ENCODE measurements around the gene ASIC4. TPM values are rescaled to one million over a fixed set of nuclear protein-coding genes. Genes with fewer than 3 reads are reported as not detected.

ASIC4 gene
- polyA plus RNA-seq, 2 of the 4 experiments (the other 2 are of a cell fraction) = 0.04 TPM; not detected in 1

DNA sequence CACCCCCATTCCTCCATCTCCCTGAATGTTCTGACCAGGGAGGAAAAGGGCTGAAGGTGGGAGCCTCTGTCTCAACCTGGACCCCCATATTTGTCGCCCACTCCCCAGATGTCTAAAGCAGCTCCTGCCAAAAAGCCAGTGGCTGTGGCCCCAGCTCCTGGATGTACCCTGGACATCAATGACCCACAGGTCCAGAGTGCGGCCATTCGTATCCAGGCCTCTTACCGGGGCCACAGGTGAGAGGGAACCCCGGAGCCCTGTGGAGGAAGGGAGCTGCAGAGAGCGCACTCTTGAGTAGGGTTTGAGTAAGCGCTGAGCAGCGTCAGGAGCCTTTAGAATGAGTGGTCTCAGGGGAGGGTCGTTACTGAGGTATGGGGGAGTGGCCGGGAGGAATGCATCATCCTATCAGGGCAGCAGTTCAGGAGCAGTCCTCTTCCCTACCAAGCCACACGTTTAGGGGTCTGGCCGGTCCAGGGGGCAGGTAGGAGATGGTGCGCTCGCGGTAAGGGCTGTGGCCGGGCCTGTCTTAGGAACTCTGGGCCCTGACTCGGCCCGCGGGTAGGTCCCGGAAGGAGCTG lies 17.9 kb upstream of the ASIC4 start (continued):
- TF ChIP-seq KDM5A (IDR thresholded peaks at IDR 0.05) (no peak), NPAS2 (CRISPR knock-in tag; IDR thresholded peaks at IDR 0.05; ENCODE audit: borderline replicate concordance) (no peak), TP53 (CRISPR knock-in tag; IDR thresholded peaks at IDR 0.05) (no peak), GATA3 (IDR thresholded peaks at IDR 0.05; ENCODE audit: borderline replicate concordance) (no peak), KDM1A (IDR thresholded peaks at IDR 0.05; ENCODE audit: low read depth) (no peak), FOSL2 (IDR thresholded peaks at IDR 0.05) (no peak), FOSL2 (CRISPR knock-in tag; IDR thresholded peaks at IDR 0.05) (no peak)
- TF ChIP-seq, protein P1, sequence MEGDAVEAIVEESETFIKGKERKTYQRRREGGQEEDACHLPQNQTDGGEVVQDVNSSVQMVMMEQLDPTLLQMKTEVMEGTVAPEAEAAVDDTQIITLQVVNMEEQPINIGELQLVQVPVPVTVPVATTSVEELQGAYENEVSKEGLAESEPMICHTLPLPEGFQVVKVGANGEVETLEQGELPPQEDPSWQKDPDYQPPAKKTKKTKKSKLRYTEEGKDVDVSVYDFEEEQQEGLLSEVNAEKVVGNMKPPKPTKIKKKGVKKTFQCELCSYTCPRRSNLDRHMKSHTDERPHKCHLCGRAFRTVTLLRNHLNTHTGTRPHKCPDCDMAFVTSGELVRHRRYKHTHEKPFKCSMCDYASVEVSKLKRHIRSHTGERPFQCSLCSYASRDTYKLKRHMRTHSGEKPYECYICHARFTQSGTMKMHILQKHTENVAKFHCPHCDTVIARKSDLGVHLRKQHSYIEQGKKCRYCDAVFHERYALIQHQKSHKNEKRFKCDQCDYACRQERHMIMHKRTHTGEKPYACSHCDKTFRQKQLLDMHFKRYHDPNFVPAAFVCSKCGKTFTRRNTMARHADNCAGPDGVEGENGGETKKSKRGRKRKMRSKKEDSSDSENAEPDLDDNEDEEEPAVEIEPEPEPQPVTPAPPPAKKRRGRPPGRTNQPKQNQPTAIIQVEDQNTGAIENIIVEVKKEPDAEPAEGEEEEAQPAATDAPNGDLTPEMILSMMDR (IDR thresholded peaks at IDR 0.05) = no peak

- POLR2A ChIA-PET = interaction anchor here (1.9 kb wide), 3 partner anchors 8 to 13 kb away, joined by 9 to 24 read pairs (median 10); no protein-coding TSS in a partner anchor
- no peak for ATAC-seq
Measured at GRCh38 chr2:219496825-219497494, 17.3 kb upstream of the ASIC4 start.

More at GRCh38 chr2:219496825-219497494, 17.3 kb upstream of the ASIC4 start:
- peak overlapping the region; percentile 84 to 91; a peak in 3 of 6 replicates for H3K27ac ChIP-seq
- TF ChIP-seq, protein P2, sequence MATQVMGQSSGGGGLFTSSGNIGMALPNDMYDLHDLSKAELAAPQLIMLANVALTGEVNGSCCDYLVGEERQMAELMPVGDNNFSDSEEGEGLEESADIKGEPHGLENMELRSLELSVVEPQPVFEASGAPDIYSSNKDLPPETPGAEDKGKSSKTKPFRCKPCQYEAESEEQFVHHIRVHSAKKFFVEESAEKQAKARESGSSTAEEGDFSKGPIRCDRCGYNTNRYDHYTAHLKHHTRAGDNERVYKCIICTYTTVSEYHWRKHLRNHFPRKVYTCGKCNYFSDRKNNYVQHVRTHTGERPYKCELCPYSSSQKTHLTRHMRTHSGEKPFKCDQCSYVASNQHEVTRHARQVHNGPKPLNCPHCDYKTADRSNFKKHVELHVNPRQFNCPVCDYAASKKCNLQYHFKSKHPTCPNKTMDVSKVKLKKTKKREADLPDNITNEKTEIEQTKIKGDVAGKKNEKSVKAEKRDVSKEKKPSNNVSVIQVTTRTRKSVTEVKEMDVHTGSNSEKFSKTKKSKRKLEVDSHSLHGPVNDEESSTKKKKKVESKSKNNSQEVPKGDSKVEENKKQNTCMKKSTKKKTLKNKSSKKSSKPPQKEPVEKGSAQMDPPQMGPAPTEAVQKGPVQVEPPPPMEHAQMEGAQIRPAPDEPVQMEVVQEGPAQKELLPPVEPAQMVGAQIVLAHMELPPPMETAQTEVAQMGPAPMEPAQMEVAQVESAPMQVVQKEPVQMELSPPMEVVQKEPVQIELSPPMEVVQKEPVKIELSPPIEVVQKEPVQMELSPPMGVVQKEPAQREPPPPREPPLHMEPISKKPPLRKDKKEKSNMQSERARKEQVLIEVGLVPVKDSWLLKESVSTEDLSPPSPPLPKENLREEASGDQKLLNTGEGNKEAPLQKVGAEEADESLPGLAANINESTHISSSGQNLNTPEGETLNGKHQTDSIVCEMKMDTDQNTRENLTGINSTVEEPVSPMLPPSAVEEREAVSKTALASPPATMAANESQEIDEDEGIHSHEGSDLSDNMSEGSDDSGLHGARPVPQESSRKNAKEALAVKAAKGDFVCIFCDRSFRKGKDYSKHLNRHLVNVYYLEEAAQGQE (IDR thresholded peaks at IDR 0.05) = no peak
- TF ChIP-seq EHF (CRISPR knock-in tag; IDR thresholded peaks at IDR 0.05) (no peak), E2F6 (IDR thresholded peaks at IDR 0.05; ENCODE audit: borderline replicate concordance, low read depth) (no peak), POLR2A (IDR thresholded peaks at IDR 0.05; ENCODE audit: low read length) (no peak), KDM5A (IDR thresholded peaks at IDR 0.05) (no peak), SREBF2 (IDR thresholded peaks at IDR 0.05) (no peak), SMC3 (IDR thresholded peaks at IDR 0.05) (no peak), TFCP2L1 (CRISPR knock-in tag; IDR thresholded peaks at IDR 0.05) (no peak), HDAC2 (IDR thresholded peaks at IDR 0.05) (no peak), ZNF302 (CRISPR knock-in tag; IDR thresholded peaks at IDR 0.05) (no peak), CHD4 (IDR thresholded peaks at IDR 0.05; ENCODE audit: borderline replicate concordance) (no peak), GATA3 (IDR thresholded peaks at IDR 0.05; ENCODE audit: borderline replicate concordance) (no peak), POLR2AphosphoS2 (conservative IDR thresholded peaks at IDR 0.05; ENCODE audit: low read length) (no peak), NPAS2 (CRISPR knock-in tag; IDR thresholded peaks at IDR 0.05; ENCODE audit: borderline replicate concordance) (no peak), FOSL2 (IDR thresholded peaks at IDR 0.05) (no peak), FOSL2 (CRISPR knock-in tag; IDR thresholded peaks at IDR 0.05) (no peak), MAFK (IDR thresholded peaks at IDR 0.05; ENCODE audit: partially characterized antibody) (no peak), RARB (CRISPR knock-in tag; IDR thresholded peaks at IDR 0.05) (no peak)
- TF ChIP-seq, protein P3, sequence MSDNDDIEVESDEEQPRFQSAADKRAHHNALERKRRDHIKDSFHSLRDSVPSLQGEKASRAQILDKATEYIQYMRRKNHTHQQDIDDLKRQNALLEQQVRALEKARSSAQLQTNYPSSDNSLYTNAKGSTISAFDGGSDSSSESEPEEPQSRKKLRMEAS (IDR thresholded peaks at IDR 0.05) = no peak
- peaks cover 22% of the 10 kb centered on the region; the same call in 2 of the 3 replicates for H3K4me1 ChIP-seq
- CTCF ChIA-PET = interaction anchor here (0.9 to 89.4 kb wide), 4 partner anchors 9 to 338 kb away, joined by 3 to 3291 read pairs (median 1650); partner anchors contain the start of genes ASIC4, CHPF, GMPPA and SPEG
- no peak for FAIRE-seq
- peak overlapping the region; percentile 75; the same call in 2 of the 3 replicates for H3K4me3 ChIP-seq
- no peaks in the 10 kb centered on the region for H3K9me3 ChIP-seq
- DNase-seq (ENCODE audit: low read depth in 1 of 2, low spot score in 1 of 2) = no peak
- H3K4me2 ChIP-seq = peak overlapping the region; percentile 83
- WGBS (ENCODE audit: missing lambda C conversion rate) = 92% methylated on average over 61 of the region's 61 CpGs
